Endothelial cell (in vitro differentiated cells): ENCODE results near the gene CEP70. TPM values are rescaled to one million over a fixed set of nuclear protein-coding genes. Genes with fewer than 3 reads are reported as not detected.

Experiments
- DNase-seq: peaks from one replicate; pipeline ENCODE4 v3.0.0; 2021; ENCODE audit warnings: low spot score
- H3K27ac Mint-ChIP-seq: one replicate; pipeline ENCODE4 v1.8.0; 2021; ENCODE audit warnings: mixed read lengths, inconsistent platforms; ENCODE audit not compliant: unreplicated experiment
- H3K27me3 Mint-ChIP-seq: one replicate; pipeline ENCODE4 v1.8.0; 2021; ENCODE audit warnings: mild to moderate bottlenecking, moderate library complexity, mixed read lengths, inconsistent platforms; ENCODE audit not compliant: unreplicated experiment
- H3K36me3 Mint-ChIP-seq: one replicate; pipeline ENCODE4 v1.8.0; 2021; ENCODE audit warnings: mild to moderate bottlenecking, low read depth, mixed read lengths, inconsistent platforms; ENCODE audit not compliant: unreplicated experiment
- H3K4me1 Mint-ChIP-seq: one replicate; pipeline ENCODE4 v1.8.0; 2021; ENCODE audit warnings: mild to moderate bottlenecking, mixed read lengths, inconsistent platforms; ENCODE audit not compliant: unreplicated experiment
- H3K4me3 Mint-ChIP-seq: one replicate; pipeline ENCODE4 v1.8.0; 2021; ENCODE audit warnings: mild to moderate bottlenecking, mixed read lengths, inconsistent platforms; ENCODE audit not compliant: unreplicated experiment
- H3K9me3 Mint-ChIP-seq: one replicate; pipeline ENCODE4 v1.8.0; 2021; ENCODE audit warnings: mixed read lengths, inconsistent platforms; ENCODE audit not compliant: unreplicated experiment
- CTCF ChIP-seq: fragments of 200-600 bp; sonication (generic); IDR thresholded peaks from one replicate; pipeline ENCODE4 v1.5.0; 2021; ENCODE audit warnings: antibody characterized with exemption; ENCODE audit not compliant: unreplicated experiment
- total RNA-seq: library from RNA; stranded (reverse); fragmentation: NEBNext Ultra II Directional; extraction: Animal tissue kit (Norgen Biotek cat#: 25700); gene quantifications from one replicate; pipeline ENCODE4 v1.2.1, GENCODE V29; 2021; ENCODE audit not compliant: unreplicated experiment

CEP70 gene
- total RNA-seq, 1 donor from 2014 or later = 12.3 TPM

- Mint-ChIP-seq H3K4me3 (no peak overlapping the region), H3K9me3 (no peaks in the 10 kb centered on the region), H3K27ac (no peak overlapping the region), H3K27me3 (peaks cover 4% of the 10 kb centered on the region), H3K4me1 (no peaks in the 10 kb centered on the region), H3K36me3 (no peaks in the 10 kb centered on the region)
- TF ChIP-seq CTCF = no peak
- no peak for DNase-seq
Measured at GRCh38 chr3:138463724-138464490, 130.2 kb downstream of the CEP70 start.

GRCh38 chr3:138461896-138462295 is 132.2 kb downstream of the CEP70 start:
- H3K27ac Mint-ChIP-seq = no peak overlapping the region
- H3K4me1 Mint-ChIP-seq = no peaks in the 10 kb centered on the region
- H3K9me3 Mint-ChIP-seq = no peaks in the 10 kb centered on the region
- TF ChIP-seq CTCF = no peak
- peaks cover 10% of the 10 kb centered on the region for H3K27me3 Mint-ChIP-seq
- no peak overlapping the region for H3K4me3 Mint-ChIP-seq
- DNase-seq = no peak
- no peaks in the 10 kb centered on the region for H3K36me3 Mint-ChIP-seq

- no peaks in the 10 kb centered on the region for H3K4me1 Mint-ChIP-seq
- DNase-seq = no peak
- no peak for TF ChIP-seq CTCF
- peaks cover 10% of the 10 kb centered on the region for H3K27me3 Mint-ChIP-seq
- H3K4me3 Mint-ChIP-seq = no peak overlapping the region
- no peaks in the 10 kb centered on the region for H3K9me3 Mint-ChIP-seq
- H3K27ac Mint-ChIP-seq = no peak overlapping the region
- H3K36me3 Mint-ChIP-seq = no peaks in the 10 kb centered on the region
Measured at GRCh38 chr3:138461246-138461645, 132.8 kb downstream of the CEP70 start.

- H3K4me1 Mint-ChIP-seq = no peaks in the 10 kb centered on the region
- no peaks in the 10 kb centered on the region for H3K36me3 Mint-ChIP-seq
- TF ChIP-seq CTCF = no peak
- H3K9me3 Mint-ChIP-seq = no peaks in the 10 kb centered on the region
- peaks cover 12% of the 10 kb centered on the region for H3K27me3 Mint-ChIP-seq
- no peak overlapping the region for H3K27ac Mint-ChIP-seq
- DNase-seq = no peak
- no peak overlapping the region for H3K4me3 Mint-ChIP-seq
Measured at GRCh38 chr3:138460536-138461205, 133.4 kb downstream of the CEP70 start.
